Measurements from ENCODE around the gene ZNRF1. TPM values are rescaled to one million over a fixed set of nuclear protein-coding genes. Genes with fewer than 3 reads are reported as not detected.

The ZNRF1 gene
- total RNA-seq, 1 donor from 2014 or later, result 2.8 TPM

- ATAC-seq (ENCODE audit: low read depth) (no peak), DNase-seq (no peak)
- H3K9me3 Mint-ChIP-seq, result peaks cover 4% of the 10 kb centered on the region
- intact Hi-C loops (cut with micrococcal nuclease), result no loop called here
- H3K36me3 Mint-ChIP-seq (ENCODE audit: low read depth), result peaks cover 50% of the 10 kb centered on the region
- no peak for TF ChIP-seq CTCF (IDR thresholded peaks at IDR 0.05)
- ChIA-PET CTCF (no interaction called here), POLR2A (interaction anchor here (0.7 kb wide), 1 partner anchor 463 kb away, joined by 5 read pairs; no protein-coding TSS in a partner anchor)
- no peak overlapping the region for H3K27ac Mint-ChIP-seq
- no peak overlapping the region for H3K4me3 Mint-ChIP-seq
- H3K27me3 Mint-ChIP-seq, result no peaks in the 10 kb centered on the region
- peaks cover 7% of the 10 kb centered on the region for H3K4me1 Mint-ChIP-seq
Measured at GRCh38 chr16:75160386-75160785, 161.6 kb downstream of the ZNRF1 start.

Other genes starting within 250 kb of the ZNRF1 start
- 0.76 and 0.78 TPM in 2 replicates for gene FA2H, start 224.2 kb upstream of the ZNRF1 start, total RNA-seq
- 80.8 and 93.3 TPM in 2 replicates for gene WDR59, start 13.9 kb upstream of the ZNRF1 start, total RNA-seq
- not detected in 2 replicates for gene LDHD, start 117.8 kb downstream of the ZNRF1 start, total RNA-seq
- gene ZFP1, start 149.5 kb downstream of the ZNRF1 start, total RNA-seq, result 15.4 and 18.5 TPM in 2 replicates
- not detected in 2 replicates for gene CTRB2, start 208.1 kb downstream of the ZNRF1 start, total RNA-seq
- not detected in 2 replicates for gene CTRB1, start 220.0 kb downstream of the ZNRF1 start, total RNA-seq

All from activated B cell treated with CpG ODN at 0.5 μM for 24 hours (primary cell).